Occipital lobe (tissue), 2 donors: ENCODE data around the gene SLC19A2. TPM values are rescaled to one million over a fixed set of nuclear protein-coding genes. Genes with fewer than 3 reads are reported as not detected.
"Not testable (repeated sequence)": the region's sequence is repeated elsewhere in the genome, so short reads cannot be mapped to it uniquely, and the experiment has no call there.

ENCODE experiments used
- DNase-seq: peaks from one replicate; lab custom pipeline; 2025; lab: John Stamatoyannopoulos, UW
- total RNA-seq: library from RNA; depleted of rRNA; stranded (reverse); fragments of >200 nt; gene quantifications from one replicate; pipeline ENCODE4 v1.2.3, GENCODE V29; 2014

Gene SLC19A2
- total RNA-seq: 31.5 TPM

GRCh38 chr1:169485431-169486280 lies at the start of gene SLC19A2:
Gene SLC19A2 (minus strand): TSS chr1:169485944. CDS start chr1:169485766, 178 bp downstream.
- peak; percentile 99 for DNase-seq

- DNase-seq: no peak
These were observed 48.9 kb upstream of the SLC19A2 start for GRCh38 chr1:169534653-169535052.

GRCh38 chr1:169533528-169534190 lies 47.9 kb upstream of the SLC19A2 start:
- not testable (repeated sequence) for DNase-seq

GRCh38 chr1:169530448-169530847 lies 44.7 kb upstream of the SLC19A2 start:
- no peak for DNase-seq

- DNase-seq: no peak
These were observed 43.4 kb upstream of the SLC19A2 start for GRCh38 chr1:169529068-169529642.

GRCh38 chr1:169528215-169529067 lies 42.7 kb upstream of the SLC19A2 start:
- DNase-seq: no peak

- DNase-seq: no peak
These were observed 41.9 kb upstream of the SLC19A2 start for GRCh38 chr1:169527451-169528214.

GRCh38 chr1:169527001-169527400 lies 41.3 kb upstream of the SLC19A2 start:
- DNase-seq: no peak

- DNase-seq: no peak
These were observed 40.5 kb upstream of the SLC19A2 start for GRCh38 chr1:169526120-169526832.

- DNase-seq: no peak
These were observed 39.6 kb upstream of the SLC19A2 start for GRCh38 chr1:169525391-169525790.

GRCh38 chr1:169523904-169524303 lies 38.2 kb upstream of the SLC19A2 start:
- DNase-seq: no peak

- DNase-seq: no peak
These were observed 35.5 kb upstream of the SLC19A2 start for GRCh38 chr1:169521226-169521625.

GRCh38 chr1:169517558-169518186 lies 31.9 kb upstream of the SLC19A2 start:
- DNase-seq: no peak

GRCh38 chr1:169515641-169516040 lies 29.9 kb upstream of the SLC19A2 start:
- DNase-seq: no peak

GRCh38 chr1:169514566-169515270 lies 29.0 kb upstream of the SLC19A2 start:
- DNase-seq: no peak

- no peak for DNase-seq
These were observed 27.5 kb upstream of the SLC19A2 start for GRCh38 chr1:169513208-169513607.

- no peak for DNase-seq
These were observed 25.7 kb upstream of the SLC19A2 start for GRCh38 chr1:169511316-169512005.

- no peak for DNase-seq
These were observed 24.3 kb upstream of the SLC19A2 start for GRCh38 chr1:169510060-169510459.
